Activated gamma-delta T cell treated with anti-CD3 and anti-CD28 coated beads, Interleukin-2, amount 50 U/mL, for 16 hours (primary cell): Measurements from ENCODE around the gene ATP2B1.

Source experiments
- DNase-seq: peaks from one replicate; pipeline ENCODE4 v3.0.0-alpha.2; 2020; ENCODE audit warnings: low read depth

ATP2B1 gene

GRCh38 chr12:89691659-89692058 lies 17.0 kb downstream of the ATP2B1 start:
- no peak for DNase-seq

- no peak for DNase-seq
Observed at GRCh38 chr12:89690925-89691324, 17.7 kb downstream of the ATP2B1 start.

GRCh38 chr12:89689306-89689705 lies 19.3 kb downstream of the ATP2B1 start:
- no peak for DNase-seq

- DNase-seq = no peak
Observed at GRCh38 chr12:89686311-89686710, 22.3 kb downstream of the ATP2B1 start.

- no peak for DNase-seq
Observed at GRCh38 chr12:89685363-89685972, 23.2 kb downstream of the ATP2B1 start.

GRCh38 chr12:89684136-89684535 lies 24.5 kb downstream of the ATP2B1 start:
- no peak for DNase-seq

- no peak for DNase-seq
Observed at GRCh38 chr12:89682284-89682683, 26.4 kb downstream of the ATP2B1 start.

GRCh38 chr12:89680409-89680808 lies 28.2 kb downstream of the ATP2B1 start:
- no peak for DNase-seq

- no peak for DNase-seq
Observed at GRCh38 chr12:89679631-89680030, 29.0 kb downstream of the ATP2B1 start.

GRCh38 chr12:89678225-89678624 lies 30.4 kb downstream of the ATP2B1 start:
- DNase-seq = no peak

GRCh38 chr12:89676930-89677329 lies 31.7 kb downstream of the ATP2B1 start:
- no peak for DNase-seq

- DNase-seq = no peak
Observed at GRCh38 chr12:89674326-89674942, 34.2 kb downstream of the ATP2B1 start.

GRCh38 chr12:89673603-89674002 lies 35.0 kb downstream of the ATP2B1 start:
- no peak for DNase-seq

- no peak for DNase-seq
Observed at GRCh38 chr12:89672589-89672979, 36.1 kb downstream of the ATP2B1 start.

GRCh38 chr12:89671469-89671868 lies 37.2 kb downstream of the ATP2B1 start:
- no peak for DNase-seq

- DNase-seq = no peak
Observed at GRCh38 chr12:89669197-89669596, 39.4 kb downstream of the ATP2B1 start.

GRCh38 chr12:89665556-89665955 lies 43.1 kb downstream of the ATP2B1 start:
- no peak for DNase-seq

GRCh38 chr12:89664441-89664840 lies 44.2 kb downstream of the ATP2B1 start:
- DNase-seq = no peak

- DNase-seq = no peak
Observed at GRCh38 chr12:89663577-89664357, 44.9 kb downstream of the ATP2B1 start.

GRCh38 chr12:89662623-89663022 lies 46.0 kb downstream of the ATP2B1 start:
- DNase-seq = no peak

GRCh38 chr12:89661706-89662330 lies 46.8 kb downstream of the ATP2B1 start:
- DNase-seq = no peak

- no peak for DNase-seq
Observed at GRCh38 chr12:89657739-89658138, 50.9 kb downstream of the ATP2B1 start.

- no peak for DNase-seq
Observed at GRCh38 chr12:89657066-89657465, 51.6 kb downstream of the ATP2B1 start.
